Fibroblast of the aortic adventitia (primary cell): ENCODE results near the gene SMG7. TPM values are rescaled to one million over a fixed set of nuclear protein-coding genes. Genes with fewer than 3 reads are reported as not detected.

ENCODE experiments used
- DNase-seq: peaks from one replicate; pipeline ENCODE4 v3.0.0-alpha.2; 2010; ENCODE audit warnings: low read depth
- H3K4me3 ChIP-seq: 2 replicates; pipeline ENCODE4 v1.5.1; 2011; ENCODE audit warnings: low read depth, mild to moderate bottlenecking, control low read depth, low read length, moderate library complexity
- CTCF ChIP-seq: IDR thresholded peaks from 2 replicates; pipeline ENCODE4 v1.5.1; 2011; ENCODE audit warnings: mild to moderate bottlenecking, low read length, control low read depth, inconsistent platforms; ENCODE audit not compliant: insufficient read depth
- total RNA-seq: library from RNA; depleted of rRNA; stranded (reverse); fragments of >200 nt; gene quantifications from 2 replicates; pipeline ENCODE4 v1.2.3, GENCODE V29; 2012; ENCODE audit warnings: low replicate concordance

The SMG7 gene
- total RNA-seq, 1 donor = 29.0 TPM

- DNase-seq = peak; percentile 80
- peak; percentile 87 for TF ChIP-seq CTCF
- H3K4me3 ChIP-seq = no peak overlapping the region
These were observed 71.4 kb downstream of the SMG7 start for GRCh38 chr1:183543619-183544204.

- no peak for DNase-seq
- no peak for TF ChIP-seq CTCF
- H3K4me3 ChIP-seq = no peak overlapping the region
These were observed 72.4 kb downstream of the SMG7 start for GRCh38 chr1:183544598-183545297.

GRCh38 chr1:183546427-183546826 lies 74.1 kb downstream of the SMG7 start:
- DNase-seq = peak; percentile 30
- H3K4me3 ChIP-seq = no peak overlapping the region
- no peak for TF ChIP-seq CTCF

GRCh38 chr1:183548116-183548515 lies 75.8 kb downstream of the SMG7 start:
- DNase-seq = no peak

GRCh38 chr1:183550915-183551314 lies 78.6 kb downstream of the SMG7 start:
- no peak for DNase-seq
- no peak for TF ChIP-seq CTCF
- H3K4me3 ChIP-seq = no peak overlapping the region

More at GRCh38 chr1:183548116-183548515, 75.8 kb downstream of the SMG7 start:
- no peak for TF ChIP-seq CTCF
- no peak overlapping the region for H3K4me3 ChIP-seq

- DNase-seq = no peak
- no peak for TF ChIP-seq CTCF
- no peak overlapping the region for H3K4me3 ChIP-seq
These were observed 79.6 kb downstream of the SMG7 start for GRCh38 chr1:183551924-183552323.

GRCh38 chr1:183552441-183552840 lies 80.1 kb downstream of the SMG7 start:
- no peak for TF ChIP-seq CTCF
- H3K4me3 ChIP-seq = no peak overlapping the region
- DNase-seq = no peak
